Activated CD4-positive, alpha-beta T cell treated with anti-CD3 and anti-CD28 coated beads for 48 hours (primary cell): ENCODE measurements around the gene PTPRM.

Source experiments
- DNase-seq: peaks from one replicate; pipeline ENCODE4 v3.0.0-alpha.2; 2020

The PTPRM gene

DNA sequence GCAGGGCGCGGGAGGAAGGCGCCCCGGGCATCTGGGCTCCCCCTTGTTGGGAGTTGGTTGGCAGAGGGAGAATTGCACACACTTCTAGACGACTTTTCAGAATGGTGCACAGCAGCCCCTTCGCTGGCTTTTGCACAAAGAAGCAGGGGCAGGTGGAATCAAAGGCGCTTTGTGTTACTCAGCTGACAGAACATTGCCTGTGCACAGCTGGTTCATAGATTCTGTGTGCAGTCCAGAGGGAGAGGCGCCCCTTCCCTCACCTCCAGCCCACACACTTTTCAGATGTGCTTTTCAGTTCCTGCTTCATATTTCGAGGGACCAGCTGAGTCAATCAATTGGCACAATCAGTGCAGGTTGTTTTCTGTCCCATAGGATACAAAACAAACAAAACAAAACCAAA lies 693.7 kb downstream of the PTPRM start:
- DNase-seq: no peak

DNA sequence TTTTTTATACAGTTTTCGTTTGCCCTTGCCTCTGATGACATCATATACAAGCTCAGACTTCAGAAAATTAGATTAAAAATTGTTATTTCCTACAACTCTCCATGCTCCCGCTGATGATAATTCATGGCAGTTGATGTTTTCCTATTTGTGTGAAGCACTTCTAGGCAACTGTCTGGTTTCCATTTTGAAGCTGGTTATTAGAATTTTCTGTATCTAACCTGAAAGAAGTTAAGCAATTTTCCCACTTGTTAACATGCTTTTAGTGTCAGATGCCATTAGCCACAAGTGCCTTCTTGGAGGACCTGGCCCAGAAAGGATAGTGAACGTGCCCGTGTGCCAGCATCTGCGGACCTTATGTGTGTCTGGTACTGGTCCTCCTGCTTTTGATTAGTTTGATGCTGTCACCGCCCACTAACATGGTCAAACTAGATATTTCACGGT lies 694.6 kb downstream of the PTPRM start:
- no peak for DNase-seq

GRCh38 chr18:8262221-8262620 lies 695.1 kb downstream of the PTPRM start:
- no peak for DNase-seq

DNA sequence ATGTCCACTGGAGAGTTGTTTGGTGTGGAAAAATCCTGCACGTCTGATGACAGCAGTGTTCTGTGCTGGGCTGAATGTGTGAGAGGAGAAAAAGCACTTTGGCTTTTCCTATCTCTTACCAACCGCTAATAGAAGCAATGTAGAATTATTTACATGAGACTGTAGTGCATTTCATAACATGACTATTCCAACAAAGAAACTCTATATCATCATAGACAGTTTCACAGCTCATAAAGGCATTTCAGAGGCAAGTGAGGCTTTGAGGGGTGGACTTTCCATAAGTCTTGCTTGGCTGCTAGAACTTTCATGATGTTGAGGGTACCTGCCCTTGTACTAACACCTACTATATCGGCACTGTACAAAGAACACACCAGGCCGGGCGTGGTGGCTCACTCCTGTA lies 697.0 kb downstream of the PTPRM start:
- DNase-seq: no peak

GRCh38 chr18:8264861-8265411 lies 697.8 kb downstream of the PTPRM start:
- DNase-seq: no peak

DNA sequence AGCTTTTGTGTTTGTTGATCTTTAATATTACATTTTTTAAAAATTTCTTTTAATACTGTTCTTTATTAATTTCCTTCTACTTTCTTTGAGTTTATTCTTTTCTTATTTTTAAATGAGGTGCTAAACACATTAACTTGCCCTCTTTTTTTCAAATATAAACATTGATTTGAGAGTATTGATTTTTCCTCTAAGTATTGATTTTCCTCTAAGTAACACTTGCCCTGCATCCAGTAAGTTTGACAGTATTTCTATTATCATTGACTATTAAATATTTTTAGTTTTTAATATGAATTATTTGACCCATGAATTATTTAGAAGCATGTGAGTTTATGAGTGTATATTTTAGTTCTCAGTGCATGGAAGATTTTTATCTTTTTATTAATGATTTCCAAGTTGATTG lies 705.1 kb downstream of the PTPRM start:
- no peak for DNase-seq

- no peak for DNase-seq
These were observed 707.3 kb downstream of the PTPRM start for GRCh38 chr18:8274370-8274769.

GRCh38 chr18:8276406-8276805 lies 709.3 kb downstream of the PTPRM start:
- no peak for DNase-seq

DNA sequence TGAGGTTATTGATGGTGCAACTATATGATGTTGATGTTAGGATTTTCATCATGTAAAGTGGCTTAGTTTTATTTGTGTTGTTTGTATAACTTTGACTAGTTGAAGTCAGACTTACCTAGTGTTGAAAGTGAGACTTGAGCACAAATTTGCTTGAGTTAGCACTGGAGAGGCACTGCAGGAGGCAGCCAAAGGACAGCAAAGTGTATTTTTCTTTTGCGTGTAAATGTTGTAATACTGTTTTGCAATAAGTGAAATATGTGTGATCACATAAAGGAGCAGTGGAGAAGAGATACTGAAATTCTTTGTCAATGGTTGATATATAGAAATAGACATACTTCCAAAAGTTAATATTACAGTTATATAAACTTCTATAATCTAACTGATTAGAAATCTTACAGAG lies 710.2 kb downstream of the PTPRM start:
- no peak for DNase-seq

DNA sequence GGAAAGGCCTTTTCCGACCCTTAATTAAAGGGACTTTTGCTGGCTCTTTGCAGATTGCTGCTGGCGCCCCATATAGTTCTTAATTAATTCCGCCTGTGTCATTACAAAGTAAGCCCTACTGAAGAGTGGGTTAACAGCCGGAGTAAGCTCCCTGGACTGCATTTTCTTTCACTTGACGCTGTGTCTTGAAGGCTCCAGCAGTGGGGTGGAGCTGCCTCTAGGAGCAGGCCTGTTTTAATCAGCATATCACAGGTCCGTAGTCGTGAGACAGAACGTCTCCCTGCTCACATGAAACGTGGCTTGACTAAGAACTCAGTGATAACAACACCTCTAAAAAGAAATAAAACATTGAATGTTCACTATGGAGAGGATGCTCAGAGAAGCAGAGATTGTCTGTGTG lies 712.2 kb downstream of the PTPRM start:
- no peak for DNase-seq

DNA sequence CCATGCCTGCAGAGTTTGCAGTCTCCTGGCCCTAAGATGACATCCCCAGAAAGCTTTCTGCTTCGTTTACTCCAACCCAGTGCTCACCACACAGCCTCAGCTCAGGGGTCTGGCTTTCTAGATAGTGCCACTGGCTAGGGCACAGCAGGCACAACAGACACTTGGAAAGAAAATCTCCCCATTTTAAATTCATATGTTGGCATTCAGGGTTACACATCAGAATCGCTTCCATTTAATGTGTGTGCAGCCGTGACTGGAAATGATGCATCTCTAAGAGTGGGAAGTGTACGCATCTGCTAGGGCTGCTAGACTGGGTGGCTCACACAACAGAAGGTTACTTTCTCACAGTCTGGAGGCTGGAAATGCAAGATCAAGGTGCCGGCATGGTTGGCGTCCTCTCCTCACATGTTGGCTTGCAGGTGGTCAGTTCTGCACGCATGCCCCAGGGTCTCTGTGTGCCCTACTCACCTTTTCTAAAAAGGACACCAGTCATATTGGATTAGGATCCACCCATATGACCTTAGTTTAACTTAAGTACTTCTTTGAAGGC lies 712.7 kb downstream of the PTPRM start:
- DNase-seq: no peak

- no peak for DNase-seq
These were observed 716.9 kb downstream of the PTPRM start for GRCh38 chr18:8283891-8284585.

DNA sequence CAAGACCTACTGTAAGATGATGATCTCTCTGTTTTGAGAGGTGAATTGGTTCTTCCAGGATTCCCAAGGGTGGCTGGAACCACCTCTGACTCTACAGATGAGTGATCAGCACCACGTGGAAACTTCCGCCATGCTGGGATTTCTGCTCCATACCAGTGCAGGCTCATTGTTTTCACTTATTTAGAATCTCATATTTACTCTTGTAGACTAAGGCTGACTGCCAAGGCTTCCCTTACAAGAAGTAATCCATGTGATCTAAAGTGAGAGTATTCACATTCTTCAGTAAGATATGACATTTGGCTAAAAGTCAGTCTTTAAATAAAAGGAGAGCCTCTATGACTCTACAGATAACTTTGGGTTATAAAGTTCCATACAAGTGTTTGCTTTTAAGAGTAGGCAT lies 719.2 kb downstream of the PTPRM start:
- DNase-seq: no peak

DNA sequence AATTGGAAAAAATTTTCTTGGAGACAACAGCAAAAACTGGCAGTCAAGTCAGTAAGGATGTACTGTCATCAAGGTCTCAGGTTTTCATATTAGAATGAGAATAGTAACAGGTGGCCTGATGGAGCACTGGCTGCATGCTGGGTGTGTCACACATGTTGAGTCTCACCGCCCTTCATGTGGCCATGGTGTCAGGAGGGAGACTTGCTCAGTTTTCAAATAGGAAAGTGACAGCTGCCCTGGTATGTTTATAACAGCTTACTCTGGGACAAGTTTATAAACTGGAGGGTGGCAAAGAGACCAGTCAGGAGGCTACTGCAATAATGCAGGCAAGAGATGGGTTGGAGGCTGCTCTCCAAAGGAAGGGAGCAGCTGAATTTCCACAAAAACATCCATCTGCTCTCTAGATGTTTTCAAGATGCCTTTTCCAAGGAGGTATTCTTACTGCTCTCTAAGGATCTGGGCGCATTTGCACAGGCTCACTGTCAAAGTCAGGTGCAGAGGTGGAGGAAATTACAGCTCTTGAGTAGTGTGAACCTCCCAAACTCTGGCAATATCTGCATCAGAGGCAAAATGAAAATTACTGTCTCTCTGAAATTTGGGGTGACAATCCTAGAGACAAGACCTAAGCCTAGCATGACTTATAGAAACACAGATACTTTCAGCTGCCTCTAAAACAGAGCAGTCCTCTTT lies 720.2 kb downstream of the PTPRM start:
- DNase-seq: no peak

DNA sequence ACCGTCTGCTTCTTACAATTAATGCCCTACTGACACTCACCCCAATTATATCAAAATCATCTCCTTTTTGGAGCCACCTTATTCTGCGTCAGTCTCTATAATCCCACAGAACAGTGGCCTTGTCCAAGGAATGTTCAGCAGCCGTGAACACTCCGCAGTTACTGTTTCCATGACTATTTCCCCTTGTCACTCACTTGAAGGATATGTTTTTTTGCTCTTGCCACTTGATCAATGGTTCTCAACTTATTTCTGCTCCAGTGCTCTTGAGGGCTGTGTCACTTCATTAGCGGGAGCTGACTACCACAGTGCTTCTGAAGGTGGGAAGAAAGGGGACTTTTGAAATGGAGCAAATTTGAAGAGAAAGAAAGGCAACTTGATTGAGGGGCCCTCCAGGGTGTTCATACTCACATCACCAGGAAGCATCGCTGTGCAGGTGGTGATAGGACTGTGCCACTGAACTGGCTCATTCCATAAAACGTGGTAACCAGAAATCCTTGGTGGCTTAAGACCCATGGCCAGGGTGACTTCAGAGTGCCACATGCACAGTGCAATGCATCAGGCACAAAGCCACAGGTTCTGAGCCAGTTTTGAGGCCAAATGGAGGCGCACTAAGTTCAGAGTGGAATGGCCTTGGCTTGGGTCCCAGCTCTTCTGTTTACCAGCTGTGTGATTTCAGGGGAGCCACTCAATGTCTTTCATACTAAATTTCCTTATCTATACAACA lies 721.5 kb downstream of the PTPRM start:
- DNase-seq: no peak

DNA sequence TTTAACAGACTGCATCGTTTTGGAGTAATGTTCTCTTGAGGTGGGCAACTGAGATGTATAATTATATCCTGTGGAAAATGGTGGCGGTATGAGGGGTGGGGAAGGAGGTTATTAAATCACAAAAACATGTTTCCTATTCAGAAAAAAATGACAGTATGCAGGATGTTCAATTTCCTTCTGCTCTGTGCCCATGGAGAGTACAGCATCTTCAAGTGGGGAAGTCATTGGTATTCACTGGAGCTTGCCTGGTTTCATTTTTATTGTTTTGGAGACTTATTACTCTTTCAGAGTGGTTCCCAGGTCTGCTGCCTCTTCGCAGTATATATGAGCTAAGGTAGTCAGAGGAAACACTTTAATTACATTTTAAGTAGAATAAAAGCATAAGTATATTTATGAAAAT lies 723.3 kb downstream of the PTPRM start:
- DNase-seq: no peak

DNA sequence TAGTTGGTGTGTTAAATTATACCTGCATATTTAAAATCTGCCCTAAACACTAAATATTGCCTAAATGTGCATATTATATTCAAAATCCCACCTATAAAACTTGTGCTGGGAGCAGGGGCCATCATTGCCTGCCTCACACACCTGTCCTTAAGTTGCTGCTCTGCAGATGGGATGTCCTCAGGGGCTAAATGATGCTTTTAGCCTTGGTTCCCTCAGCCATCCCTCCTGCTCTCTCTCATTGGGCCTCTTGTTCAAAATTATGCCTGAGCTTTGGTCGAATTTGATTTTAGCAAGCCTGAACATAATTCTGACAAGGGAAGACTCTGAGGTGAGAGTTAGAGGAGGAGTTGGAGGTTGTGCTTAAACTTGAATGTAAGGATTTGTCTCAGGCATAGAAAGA lies 723.8 kb downstream of the PTPRM start:
- DNase-seq: no peak

- no peak for DNase-seq
These were observed 726.1 kb downstream of the PTPRM start for GRCh38 chr18:8293184-8293583.

DNA sequence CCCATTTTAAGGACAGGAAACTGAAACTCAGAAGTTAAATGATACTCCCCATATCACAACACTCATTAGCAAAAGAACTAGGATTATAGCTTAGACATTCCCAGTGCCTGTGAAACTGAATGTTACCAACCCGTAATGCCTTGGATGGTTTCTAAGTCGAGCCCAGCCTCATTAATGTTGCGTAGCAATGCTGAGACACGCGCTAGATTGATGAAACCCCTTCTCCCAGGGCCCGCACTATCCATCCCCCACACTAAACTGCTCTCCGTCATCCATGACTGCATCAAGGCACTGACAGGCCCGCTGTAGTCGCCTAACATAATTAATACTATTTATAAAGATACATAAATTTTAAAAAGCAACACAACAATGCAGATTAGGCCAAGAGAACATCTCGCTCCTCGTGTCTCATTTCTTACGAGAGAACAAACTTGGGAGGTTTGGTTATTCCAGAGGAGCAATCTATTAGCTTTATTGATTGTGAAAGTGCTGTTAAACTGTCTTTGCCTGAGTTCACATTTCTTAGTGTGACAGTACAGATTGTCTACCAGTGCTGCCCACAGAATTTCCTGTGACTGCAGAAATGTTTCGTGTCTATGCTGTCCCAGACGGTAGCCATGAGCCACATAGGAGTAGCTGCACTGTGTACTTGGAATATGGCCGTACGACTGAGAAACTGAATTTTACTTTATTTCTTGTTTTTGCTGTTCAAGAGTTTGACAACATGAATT lies 729.9 kb downstream of the PTPRM start:
- DNase-seq: no peak

DNA sequence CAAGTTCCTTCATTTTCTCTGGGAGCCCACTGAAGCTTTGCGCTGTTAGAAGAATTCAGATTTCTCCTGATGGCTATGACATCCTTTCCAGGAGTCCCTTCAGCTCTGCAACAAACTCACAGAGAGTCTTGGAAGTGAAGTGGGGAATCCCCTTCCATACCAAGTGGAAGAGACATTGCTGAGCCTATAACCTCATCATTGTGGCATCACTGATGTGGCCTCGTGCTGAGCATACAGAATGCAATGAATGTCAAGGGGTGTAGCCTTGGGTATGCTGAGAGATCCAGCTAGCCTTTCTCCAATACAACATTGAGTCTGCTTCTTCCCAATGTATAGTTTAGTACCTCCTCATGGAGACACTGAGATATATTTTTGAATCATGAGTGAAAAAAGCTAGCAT lies 731.1 kb downstream of the PTPRM start:
- no peak for DNase-seq

DNA sequence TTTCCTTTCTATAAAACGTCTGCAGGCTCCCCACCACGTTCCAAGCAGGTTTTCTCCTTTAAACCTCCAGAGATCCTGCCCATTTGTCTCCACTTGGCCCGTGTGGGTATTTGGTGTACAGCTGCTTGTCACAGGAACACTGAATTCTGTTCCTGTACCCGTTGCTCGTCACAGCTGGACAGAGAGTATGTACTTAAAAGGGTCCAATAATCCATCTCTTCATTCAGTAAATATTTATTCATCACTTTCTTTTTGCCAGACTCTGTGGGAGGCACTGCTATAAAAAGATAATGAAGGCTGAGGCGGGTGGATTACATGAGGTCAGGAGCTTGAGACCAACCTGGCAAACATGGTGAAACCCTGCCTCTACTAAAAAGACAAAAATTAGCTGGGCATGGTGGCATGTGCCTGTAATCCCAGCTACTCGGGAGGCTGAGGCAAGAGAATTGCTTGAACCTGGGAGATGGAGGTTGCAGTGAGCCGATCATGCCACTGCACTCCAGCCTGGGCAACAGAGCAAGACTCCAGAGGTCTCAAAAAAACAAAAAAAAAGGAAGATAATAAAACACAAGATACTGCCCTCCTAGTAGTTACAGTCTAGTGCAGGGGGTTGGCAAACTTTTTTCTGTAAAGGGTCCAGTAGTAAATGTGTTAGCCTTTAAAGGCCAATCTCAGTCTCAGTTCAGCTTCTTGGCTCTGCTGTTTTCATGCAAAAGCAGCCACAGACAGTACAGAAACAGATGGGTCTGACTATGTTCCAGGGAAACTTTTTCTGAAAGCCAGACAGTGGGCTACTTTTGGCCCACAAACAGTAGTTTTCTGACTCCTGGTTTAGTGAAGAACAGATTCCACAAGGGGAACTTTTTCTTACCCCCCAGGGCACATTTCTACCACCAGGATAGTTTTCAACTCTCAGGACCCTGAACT lies 732.2 kb downstream of the PTPRM start:
- DNase-seq: no peak
